CD1c-positive myeloid dendritic cell (primary cell): Measurements from ENCODE around the gene SULF2.

Source experiments
- DNase-seq: peaks from one replicate; pipeline ENCODE4 v3.0.0-alpha.2; 2016; ENCODE audit errors: extremely low spot score

The SULF2 gene

GRCh38 chr20:47737923-47738322 lies 47.4 kb downstream of the SULF2 start:
- DNase-seq = no peak

- no peak for DNase-seq
Measured at GRCh38 chr20:47736570-47737152, 48.6 kb downstream of the SULF2 start.

GRCh38 chr20:47735412-47736400 lies 49.6 kb downstream of the SULF2 start:
- DNase-seq = peak; percentile 92

- DNase-seq = no peak
Measured at GRCh38 chr20:47734870-47735269, 50.4 kb downstream of the SULF2 start.

GRCh38 chr20:47733892-47734291 lies 51.4 kb downstream of the SULF2 start:
- DNase-seq = no peak

GRCh38 chr20:47730744-47731143 lies 54.5 kb downstream of the SULF2 start:
- DNase-seq = no peak

GRCh38 chr20:47729472-47729871 lies 55.8 kb downstream of the SULF2 start:
- no peak for DNase-seq

GRCh38 chr20:47727909-47728361 lies 57.3 kb downstream of the SULF2 start:
- DNase-seq = no peak

- peak; percentile 97 for DNase-seq
Measured at GRCh38 chr20:47727170-47727880, 58.0 kb downstream of the SULF2 start.

- no peak for DNase-seq
Measured at GRCh38 chr20:47726632-47727031, 58.6 kb downstream of the SULF2 start.

GRCh38 chr20:47725248-47725973 lies 59.9 kb downstream of the SULF2 start:
- peak; percentile 92 for DNase-seq

GRCh38 chr20:47724910-47725247 lies 60.4 kb downstream of the SULF2 start:
- DNase-seq = no peak

- no peak for DNase-seq
Measured at GRCh38 chr20:47724396-47724795, 60.9 kb downstream of the SULF2 start.

- DNase-seq = no peak
Measured at GRCh38 chr20:47723322-47723721, 62.0 kb downstream of the SULF2 start.

GRCh38 chr20:47720636-47721427 lies 64.4 kb downstream of the SULF2 start:
- peak; percentile 83 for DNase-seq

- DNase-seq = no peak
Measured at GRCh38 chr20:47719625-47720024, 65.7 kb downstream of the SULF2 start.

- no peak for DNase-seq
Measured at GRCh38 chr20:47719211-47719610, 66.1 kb downstream of the SULF2 start.

GRCh38 chr20:47718398-47718797 lies 66.9 kb downstream of the SULF2 start:
- DNase-seq = no peak

GRCh38 chr20:47717421-47717820 lies 67.9 kb downstream of the SULF2 start:
- DNase-seq = no peak

- no peak for DNase-seq
Measured at GRCh38 chr20:47713878-47714450, 71.3 kb downstream of the SULF2 start.

GRCh38 chr20:47713163-47713562 lies 72.1 kb downstream of the SULF2 start:
- DNase-seq = no peak
